ENCODE measurements around the gene MAMDC4.

The MAMDC4 gene

GRCh38 chr9:136890661-136891060 lies 38.5 kb downstream of the MAMDC4 start:
- DNase-seq (ENCODE audit: low spot score), result no peak

GRCh38 chr9:136896027-136896426 lies 43.9 kb downstream of the MAMDC4 start:
- no peak for DNase-seq (ENCODE audit: low spot score)

GRCh38 chr9:136898483-136899100 lies 46.4 kb downstream of the MAMDC4 start:
- DNase-seq (ENCODE audit: low spot score), result no peak

- no peak for DNase-seq (ENCODE audit: low spot score)
These were observed 47.0 kb downstream of the MAMDC4 start for GRCh38 chr9:136899196-136899595.

- DNase-seq (ENCODE audit: low spot score), result no peak
These were observed 48.4 kb downstream of the MAMDC4 start for GRCh38 chr9:136900556-136900955.

- DNase-seq (ENCODE audit: low spot score), result no peak
These were observed 48.9 kb downstream of the MAMDC4 start for GRCh38 chr9:136900988-136901515.

- DNase-seq (ENCODE audit: low spot score), result peak; percentile 65
These were observed 49.5 kb downstream of the MAMDC4 start for GRCh38 chr9:136901516-136902258.

GRCh38 chr9:136902259-136902821 lies 50.2 kb downstream of the MAMDC4 start:
- DNase-seq (ENCODE audit: low spot score), result peak; percentile 87

- DNase-seq (ENCODE audit: low spot score), result no peak
These were observed 51.0 kb downstream of the MAMDC4 start for GRCh38 chr9:136903041-136903554.

- DNase-seq (ENCODE audit: low spot score), result no peak
These were observed 54.1 kb downstream of the MAMDC4 start for GRCh38 chr9:136906266-136906665.

- no peak for DNase-seq (ENCODE audit: low spot score)
These were observed 55.1 kb downstream of the MAMDC4 start for GRCh38 chr9:136907011-136907914.

Data from GM03348 (cell line).